ENCODE data around the gene TNNI2.

- TF ChIP-seq CTCF (IDR thresholded peaks at IDR 0.05) (no peak), POLR2A (IDR thresholded peaks at IDR 0.05) (no peak), EP300 (IDR thresholded peaks at IDR 0.05) (no peak)
Observed at GRCh38 chr11:1824221-1825038, 14.4 kb upstream of the TNNI2 start.

Measured in suprapubic skin (tissue), 3 donors.